IMR-90 (cell line): ENCODE data around the gene GPSM3. TPM values are rescaled to one million over a fixed set of nuclear protein-coding genes. Genes with fewer than 3 reads are reported as not detected.

Experiments
- ATAC-seq: fragments of 200-7000 bp; cut with Tn5 transposase; 2 replicates; pipeline ENCODE4 v1.9.1; 2020; ENCODE audit warnings: low read depth, mild to moderate bottlenecking, moderate library complexity
- BruUV-seq: library from RNA; stranded (reverse); fragments of 400-500 nt; replicated peaks from 2 replicates; lab custom pipeline; 2021; lab: Mats Ljungman, UMichigan
- CTCF ChIA-PET: fragments of 300-600 bp; formaldehyde crosslinking; extraction: SDS; loops from one replicate; lab custom pipeline; 2021; ENCODE audit warnings: antibody characterized with exemption; lab: Yijun Ruan, JAX
- POLR2A ChIA-PET: fragments of 300-600 bp; sonication (Branson Sonifier 250); formaldehyde crosslinking; loops from one replicate; lab custom pipeline; 2022; ENCODE audit warnings: antibody characterized with exemption; ENCODE audit not compliant: unreplicated experiment; lab: Charles Lee
- DNase-seq: peaks from one replicate; pipeline ENCODE4 v3.0.0; 2013
- H2AFZ ChIP-seq: replicated peaks from 2 replicates; pipeline ENCODE3; 2013; ENCODE audit warnings: low read length, mild to moderate bottlenecking; ENCODE audit not compliant: poor library complexity
- H2AK5ac ChIP-seq: 2 replicates; pipeline ENCODE4 v1.6.1; 2013; ENCODE audit warnings: low read depth, low read length, inconsistent platforms
- H2AK9ac ChIP-seq: replicated peaks from 2 replicates; pipeline ENCODE3; 2013; ENCODE audit warnings: mild to moderate bottlenecking, low read depth, low read length, moderate library complexity; ENCODE audit not compliant: poor library complexity
- H2BK120ac ChIP-seq: 2 replicates; pipeline ENCODE4 v1.6.1; 2013; ENCODE audit warnings: low read depth, low read length, inconsistent platforms
- H2BK15ac ChIP-seq: 3 replicates; pipeline ENCODE4 v1.6.1; 2013; ENCODE audit warnings: low read depth, low read length, inconsistent platforms
- H2BK20ac ChIP-seq: 2 replicates; pipeline ENCODE4 v1.6.1; 2013; ENCODE audit warnings: low read depth, mild to moderate bottlenecking, inconsistent platforms, low read length, moderate library complexity
- H2BK5ac ChIP-seq: 2 replicates; pipeline ENCODE4 v1.6.1; 2013; ENCODE audit warnings: mild to moderate bottlenecking, low read depth, low read length, inconsistent platforms; ENCODE audit not compliant: poor library complexity, severe bottlenecking
- H3K14ac ChIP-seq: replicated peaks from 2 replicates; pipeline ENCODE4 v1.6.1; 2013; ENCODE audit warnings: low read depth, low read length, inconsistent platforms
- H3K18ac ChIP-seq: 2 replicates; pipeline ENCODE4 v1.6.1; 2013; ENCODE audit warnings: low read depth, low read length, control low read depth
- H3K23ac ChIP-seq: 2 replicates; pipeline ENCODE4 v1.6.1; 2013; ENCODE audit warnings: low read depth, low read length, inconsistent platforms
- H3K27ac ChIP-seq: 2 replicates; pipeline ENCODE4 v1.5.1; 2013; ENCODE audit warnings: mild to moderate bottlenecking, control low read depth, low read length; ENCODE audit not compliant: insufficient read depth
- H3K27me3 ChIP-seq: 2 replicates; pipeline ENCODE4 v1.6.1; 2013; ENCODE audit warnings: low read length; ENCODE audit not compliant: control insufficient read depth, insufficient read depth
- H3K36me3 ChIP-seq: 2 replicates; pipeline ENCODE4 v1.6.1; 2013; ENCODE audit warnings: low read length, mixed read lengths; ENCODE audit not compliant: control insufficient read depth, insufficient read depth
- H3K4ac ChIP-seq: 2 replicates; pipeline ENCODE4 v1.6.1; 2013; ENCODE audit warnings: low read depth, low read length, inconsistent platforms
- H3K4me1 ChIP-seq: 2 replicates; pipeline ENCODE4 v1.6.1; 2013; ENCODE audit warnings: low read length, mixed read lengths; ENCODE audit not compliant: control insufficient read depth, insufficient read depth
- H3K4me2 ChIP-seq: 2 replicates; pipeline ENCODE4 v1.6.1; 2013; ENCODE audit warnings: low read depth, mild to moderate bottlenecking, control low read depth, low read length, moderate library complexity
- H3K4me3 ChIP-seq: 2 replicates; pipeline ENCODE4 v1.5.1; 2013; ENCODE audit warnings: low read depth, mild to moderate bottlenecking, control low read depth, low read length, moderate library complexity; ENCODE audit not compliant: insufficient read depth
- H3K56ac ChIP-seq: 2 replicates; pipeline ENCODE4 v1.6.1; 2013; ENCODE audit warnings: low read length, inconsistent platforms; ENCODE audit not compliant: insufficient read depth; ENCODE audit errors: extremely low read depth
- H3K79me1 ChIP-seq, 2 experiments: 2 replicates each; pipeline ENCODE4 v1.6.1; 2013; ENCODE audit warnings: low read length in 2 of 2, inconsistent platforms in 1 of 2, low read depth in 1 of 2
- H3K9ac ChIP-seq: 2 replicates; pipeline ENCODE4 v1.6.1; 2013; ENCODE audit warnings: low read depth, low read length, control low read depth
- H3K9me1 ChIP-seq: 2 replicates; pipeline ENCODE4 v1.6.1; 2013; ENCODE audit warnings: low read length, inconsistent platforms; ENCODE audit not compliant: insufficient read depth
- H3K9me3 ChIP-seq: 2 replicates; pipeline ENCODE4 v1.6.1; 2013; ENCODE audit warnings: low read length; ENCODE audit not compliant: control insufficient read depth, insufficient read depth
- H4K20me1 ChIP-seq: 2 replicates; pipeline ENCODE4 v1.6.1; 2013; ENCODE audit warnings: low read length, inconsistent platforms; ENCODE audit not compliant: insufficient read depth
- H4K5ac ChIP-seq: 2 replicates; pipeline ENCODE4 v1.6.1; 2013; ENCODE audit warnings: mild to moderate bottlenecking, low read depth, low read length, control low read depth
- H4K8ac ChIP-seq, 2 experiments: 2 replicates each; pipeline ENCODE4 v1.6.1; 2013; ENCODE audit warnings: low read depth in 2 of 2, low read length in 2 of 2, control low read depth in 1 of 2, inconsistent platforms in 1 of 2
- H4K91ac ChIP-seq: 2 replicates; pipeline ENCODE4 v1.6.1; 2013; ENCODE audit warnings: low read depth, low read length, inconsistent platforms; ENCODE audit not compliant: insufficient read depth
- CEBPB ChIP-seq: IDR thresholded peaks from 2 replicates; pipeline ENCODE4 v1.6.1; 2012; ENCODE audit warnings: low read depth, low read length, improper control_type of control experiment
- MAFK ChIP-seq: IDR thresholded peaks from 2 replicates; pipeline ENCODE4 v1.6.1; 2012; ENCODE audit warnings: low read depth, low read length, improper control_type of control experiment
- MAZ ChIP-seq: IDR thresholded peaks from 2 replicates; pipeline ENCODE4 v1.6.1; 2012; ENCODE audit warnings: low read depth, mild to moderate bottlenecking, low read length, improper control_type of control experiment, moderate library complexity, borderline replicate concordance
- RAD21 ChIP-seq: IDR thresholded peaks from 2 replicates; pipeline ENCODE4 v1.6.1; 2012; ENCODE audit warnings: low read length, improper control_type of control experiment
- RCOR1 ChIP-seq: IDR thresholded peaks from 2 replicates; pipeline ENCODE4 v1.6.1; 2012; ENCODE audit warnings: mild to moderate bottlenecking, low read length, improper control_type of control experiment; ENCODE audit not compliant: insufficient replicate concordance
- WGBS, 2 experiments: methylation state at CpG; one replicate each; pipeline versions ENCODE4 v1.1.5 to v1.1.7; 2013; ENCODE audit warnings: missing lambda C conversion rate in 2 of 2; ENCODE audit not compliant: insufficient read length in 1 of 2; ENCODE audit errors: extremely low coverage in 2 of 2; 5-methylcytosine and 5-hydroxymethylcytosine counted together
- dilution Hi-C: fragments of 300-500 bp; cut with HindIII; formaldehyde crosslinking; loops from one replicate; pipeline ENCODE4 v1.14.3; 2018; ENCODE audit warnings: low sequenced_read_pairs; ENCODE audit not compliant: unreplicated experiment
- in situ Hi-C: fragments of 300-500 bp; cut with MboI; formaldehyde crosslinking; loops from 3 replicates; pipeline ENCODE4 v1.14.3; 2019; ENCODE audit warnings: low sequenced_read_pairs, inconsistent platforms, mixed read lengths
- intact Hi-C: fragments of 100-400 bp; cut with micrococcal nuclease; formaldehyde crosslinking; loops from 2 replicates; pipeline ENCODE4 v1.10.0; 2022
- polyA plus RNA-seq, 3 experiments: library from polyadenylated mRNA; depleted of rRNA; stranded (reverse); fragments of >200 nt; gene quantifications; 2 replicates each; pipeline ENCODE4 v1.2.3, GENCODE V29; 2012; ENCODE audit warnings: low replicate concordance in 1 of 3
- total RNA-seq: library from RNA; depleted of rRNA; stranded (reverse); fragments of >200 nt; gene quantifications from 2 replicates; pipeline ENCODE4 v1.2.3, GENCODE V29; 2012

The GPSM3 gene
- total and polyA plus RNA-seq, 2 of the 4 experiments (the other 2 are of a cell fraction): 3.0 to 9.8 TPM

DNA sequence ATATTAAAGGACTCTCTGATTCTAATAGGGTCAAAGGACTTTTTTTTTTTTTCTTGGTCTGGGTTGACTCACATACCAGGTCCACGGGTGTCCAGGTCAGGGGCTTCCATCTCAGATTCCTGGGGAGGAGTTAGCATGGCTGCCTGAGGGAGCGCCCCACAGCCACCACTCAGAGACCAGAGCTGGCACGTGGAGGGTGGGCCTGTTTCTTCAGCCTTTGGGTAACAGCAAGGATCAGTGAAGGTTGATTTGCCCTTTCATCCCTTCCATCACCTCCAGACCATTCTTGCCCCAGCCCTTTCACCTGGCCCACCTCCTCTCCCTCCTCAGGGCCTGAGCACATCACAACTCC lies 5.9 kb upstream of the GPSM3 start:
- CTCF ChIA-PET: no interaction called here
- Histone ChIP-seq H3K18ac (no peak overlapping the region), H4K20me1 (no peaks in the 10 kb centered on the region), H2BK20ac (no peak overlapping the region), H3K79me1 (peaks cover 6 to 18% of the 10 kb centered on the region in 2 experiments), H2BK15ac (no peak overlapping the region), H3K4ac (no peak overlapping the region), H3K4me3 (no peak overlapping the region), H3K56ac (no peak overlapping the region), H3K4me1 (peaks cover 3% of the 10 kb centered on the region; the same call in 1 of the 2 replicates), H4K5ac (no peak overlapping the region), H3K9me1 (peaks cover 16% of the 10 kb centered on the region), H3K9me3 (no peaks in the 10 kb centered on the region), H3K27ac (no peak overlapping the region), H4K8ac (no peak overlapping the region), H4K91ac (no peak overlapping the region), H3K36me3 (no peaks in the 10 kb centered on the region), H2BK5ac (no peak overlapping the region), H2BK120ac (no peak overlapping the region), H2AK9ac (no peak overlapping the region), H3K4me2 (no peak overlapping the region), H3K27me3 (peaks cover 7% of the 10 kb centered on the region; the same call in 1 of the 2 replicates), H3K23ac (no peak overlapping the region), H3K14ac (no peak overlapping the region), H2AK5ac (no peak overlapping the region), H2AFZ (no peak overlapping the region), H3K9ac (no peak overlapping the region)
- ATAC-seq (no peak), DNase-seq (no peak)
- intact Hi-C loops: loop anchor here (1.0 kb wide), 1 partner anchor 53 kb away; no protein-coding TSS in a partner anchor
- POLR2A ChIA-PET: no interaction called here
- in situ Hi-C loops: loop anchor here (25.0 kb wide), 1 partner anchor 764 kb away; the partner anchor contains the start of genes BRD2 and HLA-DMA
- no TSS peak for BruUV-seq
- no peak for TF ChIP-seq MAFK
- no peak for TF ChIP-seq RAD21
- TF ChIP-seq CEBPB: no peak
- TF ChIP-seq RCOR1: no peak
- TF ChIP-seq MAZ: no peak
- dilution Hi-C loops: no loop called here
- no CpG with 5 or more reads among the region's 3 CpGs for WGBS, 2 experiments
